ENCODE data around the gene ATP11A. TPM values are rescaled to one million over a fixed set of nuclear protein-coding genes. Genes with fewer than 3 reads are reported as not detected.

Gene ATP11A
- total RNA-seq, 1 experiment from 2014 or later, result 65.3 TPM

DNA sequence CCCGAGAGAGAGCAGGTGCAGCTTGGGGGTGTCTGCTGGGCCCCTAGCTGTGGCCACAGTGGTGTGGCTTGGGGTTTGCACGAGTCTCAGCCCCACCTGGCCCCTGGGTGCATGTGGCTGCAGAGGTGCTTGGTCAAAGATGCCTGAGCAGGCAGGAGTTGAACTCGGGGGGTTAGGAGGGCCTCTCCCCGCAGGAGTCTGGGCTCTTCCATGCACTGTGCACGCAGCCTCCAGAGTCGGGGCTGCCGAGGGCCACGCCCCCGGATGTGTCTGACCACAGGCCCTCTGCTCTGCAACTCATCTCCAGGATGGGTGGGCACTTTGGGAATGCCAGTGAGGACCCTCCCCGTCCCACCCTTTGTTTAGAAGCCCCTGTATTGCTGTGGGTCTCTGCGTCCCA lies 187.7 kb downstream of the ATP11A start:
- no peaks in the 10 kb centered on the region for H3K9me3 ChIP-seq (ENCODE audit: control insufficient read depth, low read depth, low read length)
- H3K4ac ChIP-seq (ENCODE audit: low read depth, low read length), result no peak overlapping the region
- no peak for DNase-seq
- no peak overlapping the region for H2AK5ac ChIP-seq (ENCODE audit: insufficient read length, low read length)
- no peak overlapping the region for H4K8ac ChIP-seq (replicated peaks; ENCODE audit: insufficient read length, low read depth, low read length)
- H4K91ac ChIP-seq (ENCODE audit: insufficient read length, low read depth, low read length), result no peak overlapping the region
- H3K14ac ChIP-seq (ENCODE audit: insufficient read depth, low read length), result no peak overlapping the region
- H3K4me1 ChIP-seq (ENCODE audit: insufficient read depth, low read length), result no peaks in the 10 kb centered on the region
- no peak overlapping the region for H2BK12ac ChIP-seq (ENCODE audit: insufficient read length, low read depth, low read length)
- no peaks in the 10 kb centered on the region for H3K23me2 ChIP-seq (ENCODE audit: insufficient read length, low read depth, low read length, poor library complexity, severe bottlenecking)
- no peak overlapping the region for H3K4me2 ChIP-seq (ENCODE audit: insufficient read depth, insufficient read length, low read length)
- no peak overlapping the region for H2BK15ac ChIP-seq (ENCODE audit: low read depth, low read length)
- no peak overlapping the region for H3T11ph ChIP-seq (ENCODE audit: low read length)
- no CpG with 5 or more reads among the region's 11 CpGs for WGBS (ENCODE audit: extremely low coverage, insufficient read length, low lambda C conversion rate)
- Mint-ChIP-seq H3K36me3 (ENCODE audit: insufficient read depth in 1 of 3, low read depth in 3 of 3) (peaks cover 14 to 59% (median 51%) of the 10 kb centered on the region in 3 experiments), H3K27me3 (ENCODE audit: low read depth) (no peaks in the 10 kb centered on the region; the same call in 1 of the 2 replicates), H3K4me3 (no peak overlapping the region), H3K9me3 (peaks cover 7 to 13% of the 10 kb centered on the region in 2 experiments), H3K4me1 (peaks cover 6 to 14% of the 10 kb centered on the region in 2 experiments; a peak in 3 of 4 replicates), H3K27ac (no peak overlapping the region)
- no peak overlapping the region for H4K5ac ChIP-seq (ENCODE audit: insufficient read length, low read depth, low read length)
- H2BK120ac ChIP-seq (ENCODE audit: low read depth, low read length, poor library complexity, severe bottlenecking), result no peak overlapping the region
- H2BK20ac ChIP-seq (ENCODE audit: low read depth, low read length, poor library complexity, severe bottlenecking), result no peak overlapping the region
- no peaks in the 10 kb centered on the region for H3K79me1 ChIP-seq (ENCODE audit: insufficient read depth, low read depth, low read length, poor library complexity, severe bottlenecking)
- H2BK5ac ChIP-seq (ENCODE audit: insufficient read length, low read length), result no peak overlapping the region
- no peak overlapping the region for H3K23ac ChIP-seq (ENCODE audit: insufficient read length, low read depth, low read length)
- H3K27ac ChIP-seq (ENCODE audit: insufficient read length, low read depth, low read length), result no peak overlapping the region
- no peak overlapping the region for H3K9ac ChIP-seq (ENCODE audit: extremely low read depth, insufficient read length, low read length)
- H3K18ac ChIP-seq (ENCODE audit: insufficient read length, low read depth, low read length), result no peak overlapping the region
- TF ChIP-seq, protein P1, sequence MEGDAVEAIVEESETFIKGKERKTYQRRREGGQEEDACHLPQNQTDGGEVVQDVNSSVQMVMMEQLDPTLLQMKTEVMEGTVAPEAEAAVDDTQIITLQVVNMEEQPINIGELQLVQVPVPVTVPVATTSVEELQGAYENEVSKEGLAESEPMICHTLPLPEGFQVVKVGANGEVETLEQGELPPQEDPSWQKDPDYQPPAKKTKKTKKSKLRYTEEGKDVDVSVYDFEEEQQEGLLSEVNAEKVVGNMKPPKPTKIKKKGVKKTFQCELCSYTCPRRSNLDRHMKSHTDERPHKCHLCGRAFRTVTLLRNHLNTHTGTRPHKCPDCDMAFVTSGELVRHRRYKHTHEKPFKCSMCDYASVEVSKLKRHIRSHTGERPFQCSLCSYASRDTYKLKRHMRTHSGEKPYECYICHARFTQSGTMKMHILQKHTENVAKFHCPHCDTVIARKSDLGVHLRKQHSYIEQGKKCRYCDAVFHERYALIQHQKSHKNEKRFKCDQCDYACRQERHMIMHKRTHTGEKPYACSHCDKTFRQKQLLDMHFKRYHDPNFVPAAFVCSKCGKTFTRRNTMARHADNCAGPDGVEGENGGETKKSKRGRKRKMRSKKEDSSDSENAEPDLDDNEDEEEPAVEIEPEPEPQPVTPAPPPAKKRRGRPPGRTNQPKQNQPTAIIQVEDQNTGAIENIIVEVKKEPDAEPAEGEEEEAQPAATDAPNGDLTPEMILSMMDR (conservative IDR thresholded peaks at IDR 0.05), result no peak
- H3K79me2 ChIP-seq (ENCODE audit: insufficient read depth, low read length), result no peaks in the 10 kb centered on the region
- no peaks in the 10 kb centered on the region for H4K20me1 ChIP-seq (ENCODE audit: control insufficient read depth, insufficient read depth, insufficient read length)
- no peak overlapping the region for H3K56ac ChIP-seq (ENCODE audit: insufficient read length, low read depth, low read length)
- no peaks in the 10 kb centered on the region for H3K27me3 ChIP-seq (ENCODE audit: insufficient read depth, low read length)
- no peak overlapping the region for H2AFZ ChIP-seq (ENCODE audit: low read length)

Data from H9 (cell line).